Osteoblast (primary cell): ENCODE results near the gene NOXO1. TPM values are rescaled to one million over a fixed set of nuclear protein-coding genes. Genes with fewer than 3 reads are reported as not detected.
"Not testable (repeated sequence)": the region's sequence is repeated elsewhere in the genome, so short reads cannot be mapped to it uniquely, and the experiment has no call there.

Experiments
- DNase-seq: peaks from one replicate; pipeline ENCODE4 v3.0.0; 2011; ENCODE audit warnings: low spot score, mixed read lengths; ENCODE audit not compliant: insufficient read length; ENCODE audit errors: missing footprints
- H2AFZ ChIP-seq: 2 replicates; pipeline ENCODE4 v1.6.0; 2011; ENCODE audit warnings: mild to moderate bottlenecking, low read length
- H3K27ac ChIP-seq: 2 replicates; pipeline ENCODE4 v1.5.1; 2011; ENCODE audit warnings: mild to moderate bottlenecking, low read depth, low read length, moderate library complexity
- H3K27me3 ChIP-seq: 2 replicates; pipeline ENCODE4 v1.6.0; 2012; ENCODE audit warnings: mild to moderate bottlenecking, control low read depth, inconsistent platforms, low read length, moderate library complexity; ENCODE audit not compliant: insufficient read depth
- H3K36me3 ChIP-seq: 2 replicates; pipeline ENCODE4 v1.5.1; 2011; ENCODE audit warnings: mild to moderate bottlenecking, low read length, control low read depth, moderate library complexity; ENCODE audit not compliant: insufficient read depth
- H3K4me1 ChIP-seq: 2 replicates; pipeline ENCODE4 v1.5.1; 2011; ENCODE audit warnings: mild to moderate bottlenecking, low read length, control low read depth, moderate library complexity; ENCODE audit not compliant: insufficient read depth
- H3K4me2 ChIP-seq: 2 replicates; pipeline ENCODE4 v1.6.0; 2011; ENCODE audit warnings: mild to moderate bottlenecking, low read length; ENCODE audit not compliant: insufficient read depth
- H3K4me3 ChIP-seq: fragments of 200-600 bp; sonication (generic); 3 replicates; pipeline ENCODE4 v1.5.1; 2012; ENCODE audit warnings: mild to moderate bottlenecking, low read length, inconsistent platforms; ENCODE audit not compliant: insufficient read depth
- H3K79me2 ChIP-seq: 2 replicates; pipeline ENCODE4 v1.6.0; 2012; ENCODE audit warnings: mild to moderate bottlenecking, low read length, control low read depth, inconsistent platforms; ENCODE audit not compliant: insufficient read depth
- H3K9me3 ChIP-seq: 2 replicates; pipeline ENCODE4 v1.5.1; 2011; ENCODE audit warnings: low read depth, low read length, control low read depth
- H4K20me1 ChIP-seq: 2 replicates; pipeline ENCODE4 v1.6.0; 2012; ENCODE audit warnings: mild to moderate bottlenecking, low read length, control low read depth; ENCODE audit not compliant: insufficient read depth
- total RNA-seq: library from RNA; depleted of rRNA; stranded (reverse); fragments of >200 nt; gene quantifications from 2 replicates; pipeline ENCODE4 v1.2.3, GENCODE V29; 2012
- TF ChIP-seq, protein P1 (sequence below): IDR thresholded peaks from 2 replicates; pipeline ENCODE4 v1.5.1; 2011; ENCODE audit warnings: mild to moderate bottlenecking, low read depth, low read length, moderate library complexity; ENCODE audit errors: extremely low read depth

Gene NOXO1
- total RNA-seq, 1 donor, result under 0.01 TPM

DNA sequence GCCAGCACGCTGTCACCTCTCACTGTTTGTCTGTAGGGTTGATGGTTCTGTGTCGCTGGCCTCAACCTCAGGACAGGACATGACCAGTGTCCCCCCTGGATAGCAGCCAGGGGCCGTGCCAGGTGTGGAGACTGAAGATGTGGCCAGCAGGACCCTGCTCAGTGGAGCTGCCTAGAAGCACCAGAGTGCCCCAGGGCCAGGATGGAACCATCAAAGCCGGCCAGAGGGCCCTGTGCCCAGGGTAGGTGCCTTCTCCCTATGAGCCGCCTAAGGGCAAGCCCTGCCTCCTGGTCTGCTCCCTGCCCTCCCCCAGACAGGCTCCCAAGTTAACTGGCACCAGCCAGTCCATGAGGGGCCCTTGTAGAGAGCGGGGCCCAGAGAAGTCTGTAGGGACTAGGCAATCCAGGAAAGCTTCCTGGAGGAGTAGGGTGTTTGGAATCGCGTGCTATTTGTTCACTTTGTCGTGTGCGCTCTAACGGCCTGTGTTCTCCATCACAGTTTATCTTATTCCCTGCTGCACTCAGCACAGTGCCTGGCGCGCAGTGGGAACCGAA lies 22.5 kb downstream of the NOXO1 start:
- H4K20me1 ChIP-seq, result peaks cover 34% of the 10 kb centered on the region
- TF ChIP-seq, protein P1, sequence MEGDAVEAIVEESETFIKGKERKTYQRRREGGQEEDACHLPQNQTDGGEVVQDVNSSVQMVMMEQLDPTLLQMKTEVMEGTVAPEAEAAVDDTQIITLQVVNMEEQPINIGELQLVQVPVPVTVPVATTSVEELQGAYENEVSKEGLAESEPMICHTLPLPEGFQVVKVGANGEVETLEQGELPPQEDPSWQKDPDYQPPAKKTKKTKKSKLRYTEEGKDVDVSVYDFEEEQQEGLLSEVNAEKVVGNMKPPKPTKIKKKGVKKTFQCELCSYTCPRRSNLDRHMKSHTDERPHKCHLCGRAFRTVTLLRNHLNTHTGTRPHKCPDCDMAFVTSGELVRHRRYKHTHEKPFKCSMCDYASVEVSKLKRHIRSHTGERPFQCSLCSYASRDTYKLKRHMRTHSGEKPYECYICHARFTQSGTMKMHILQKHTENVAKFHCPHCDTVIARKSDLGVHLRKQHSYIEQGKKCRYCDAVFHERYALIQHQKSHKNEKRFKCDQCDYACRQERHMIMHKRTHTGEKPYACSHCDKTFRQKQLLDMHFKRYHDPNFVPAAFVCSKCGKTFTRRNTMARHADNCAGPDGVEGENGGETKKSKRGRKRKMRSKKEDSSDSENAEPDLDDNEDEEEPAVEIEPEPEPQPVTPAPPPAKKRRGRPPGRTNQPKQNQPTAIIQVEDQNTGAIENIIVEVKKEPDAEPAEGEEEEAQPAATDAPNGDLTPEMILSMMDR, result no peak
- H3K4me3 ChIP-seq, result peak overlapping the region; percentile 93
- peaks cover 18% of the 10 kb centered on the region for H3K4me1 ChIP-seq
- peak; percentile 60 for DNase-seq
- H3K79me2 ChIP-seq, result peaks cover 35% of the 10 kb centered on the region
- peak overlapping the region; percentile 88 for H2AFZ ChIP-seq
- H3K4me2 ChIP-seq, result peak overlapping the region; percentile 80
- no peaks in the 10 kb centered on the region for H3K27me3 ChIP-seq
- no peak overlapping the region for H3K27ac ChIP-seq
- H3K9me3 ChIP-seq, result no peaks in the 10 kb centered on the region
- H3K36me3 ChIP-seq, result peaks cover 25% of the 10 kb centered on the region

DNA sequence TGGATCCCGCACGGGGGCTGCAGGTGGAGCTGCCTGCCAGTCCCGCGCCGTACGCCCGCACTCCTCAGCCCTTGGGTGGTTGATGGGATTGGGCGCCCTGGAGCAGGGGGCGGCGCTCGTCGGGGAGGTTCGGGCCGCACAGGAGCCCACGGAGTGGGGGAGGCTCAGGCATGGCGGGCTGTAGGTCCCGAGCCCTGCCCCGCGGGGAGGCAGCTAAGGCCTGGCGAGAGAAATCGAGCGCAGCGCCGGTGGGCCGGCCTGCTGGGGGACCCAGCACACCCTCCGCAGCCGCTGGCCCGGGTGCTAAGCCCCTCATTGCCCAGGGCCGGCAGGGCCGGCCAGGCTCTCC lies 23.2 kb downstream of the NOXO1 start:
- not testable (repeated sequence) for H2AFZ ChIP-seq, H3K9me3 ChIP-seq, H3K4me3 ChIP-seq, DNase-seq, H3K27me3 ChIP-seq, H3K27ac ChIP-seq, H3K4me2 ChIP-seq
- peaks cover 11% of the 10 kb centered on the region for H3K4me1 ChIP-seq
- peaks cover 19% of the 10 kb centered on the region for H3K36me3 ChIP-seq
- H4K20me1 ChIP-seq, result peaks cover 27% of the 10 kb centered on the region
- H3K79me2 ChIP-seq, result peaks cover 28% of the 10 kb centered on the region

DNA sequence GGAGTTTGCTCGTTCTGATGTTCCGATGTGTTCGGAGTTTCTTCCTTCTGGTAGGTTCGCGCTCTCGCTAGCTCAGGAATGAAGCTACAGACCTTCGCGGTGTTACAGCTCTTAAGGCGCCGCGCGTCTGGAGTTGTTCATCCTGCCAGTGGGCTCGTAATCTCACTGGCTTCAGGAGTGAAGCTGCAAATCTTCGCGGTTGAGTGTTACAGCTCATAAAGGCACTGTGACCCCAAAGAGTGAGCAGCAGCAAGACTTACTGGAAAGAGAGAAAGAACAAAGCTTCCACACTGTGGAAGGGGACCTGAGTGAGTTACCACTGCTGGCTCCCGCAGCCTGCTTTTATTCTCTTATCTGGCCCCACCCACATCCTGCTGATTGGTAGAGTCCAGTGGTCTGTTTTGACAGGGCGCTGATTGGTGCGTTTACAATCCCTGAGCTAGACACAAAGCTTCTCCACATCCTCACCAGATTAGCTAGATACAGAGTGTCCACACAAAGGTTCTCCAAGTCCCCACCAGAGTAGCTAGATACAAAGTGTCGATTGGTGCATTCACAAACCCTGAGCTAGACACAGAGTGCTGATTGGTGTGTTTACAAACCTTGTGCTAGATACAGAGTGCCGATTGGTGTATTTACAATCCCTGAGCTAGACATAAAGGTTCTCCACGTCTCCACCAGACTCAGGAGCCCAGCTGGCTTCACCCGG lies 23.7 kb downstream of the NOXO1 start:
- not testable (repeated sequence) for H3K4me2 ChIP-seq, DNase-seq, H2AFZ ChIP-seq, H3K4me3 ChIP-seq, H3K27ac ChIP-seq, H3K4me1 ChIP-seq, H3K27me3 ChIP-seq, H3K9me3 ChIP-seq
- H3K36me3 ChIP-seq, result peaks cover 13% of the 10 kb centered on the region
- peaks cover 23% of the 10 kb centered on the region for H3K79me2 ChIP-seq
- peaks cover 22% of the 10 kb centered on the region for H4K20me1 ChIP-seq

DNA sequence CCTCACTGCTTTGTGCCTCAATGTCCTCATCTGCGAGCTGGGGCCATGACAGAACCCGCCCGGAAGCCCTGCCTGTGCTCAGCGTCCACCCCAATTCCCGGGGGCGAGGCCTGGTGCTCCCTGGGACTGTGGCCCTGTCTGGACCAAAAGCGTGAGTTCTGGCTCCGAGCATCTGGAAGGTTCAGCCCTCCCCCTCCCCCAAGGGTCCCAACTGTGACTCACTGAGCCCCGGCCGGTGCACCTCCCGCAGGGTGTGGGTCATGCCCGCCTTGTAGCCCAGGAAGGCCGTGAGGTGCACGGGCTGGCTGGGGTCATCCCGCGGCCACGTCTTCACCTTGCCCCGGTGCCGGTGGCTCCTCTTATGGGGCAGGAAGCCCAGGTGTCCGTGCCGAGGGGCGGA lies 27.5 kb downstream of the NOXO1 start:
- H3K36me3 ChIP-seq, result no peaks in the 10 kb centered on the region
- H3K27ac ChIP-seq, result no peak overlapping the region
- H4K20me1 ChIP-seq, result no peaks in the 10 kb centered on the region
- no peak overlapping the region for H3K4me3 ChIP-seq
- H2AFZ ChIP-seq, result no peak overlapping the region
- no peaks in the 10 kb centered on the region for H3K4me1 ChIP-seq
- H3K4me2 ChIP-seq, result no peak overlapping the region
- no peaks in the 10 kb centered on the region for H3K27me3 ChIP-seq
- H3K9me3 ChIP-seq, result no peaks in the 10 kb centered on the region
- no peaks in the 10 kb centered on the region for H3K79me2 ChIP-seq
- TF ChIP-seq, protein P1, result no peak
- peak; percentile 25 for DNase-seq

DNA sequence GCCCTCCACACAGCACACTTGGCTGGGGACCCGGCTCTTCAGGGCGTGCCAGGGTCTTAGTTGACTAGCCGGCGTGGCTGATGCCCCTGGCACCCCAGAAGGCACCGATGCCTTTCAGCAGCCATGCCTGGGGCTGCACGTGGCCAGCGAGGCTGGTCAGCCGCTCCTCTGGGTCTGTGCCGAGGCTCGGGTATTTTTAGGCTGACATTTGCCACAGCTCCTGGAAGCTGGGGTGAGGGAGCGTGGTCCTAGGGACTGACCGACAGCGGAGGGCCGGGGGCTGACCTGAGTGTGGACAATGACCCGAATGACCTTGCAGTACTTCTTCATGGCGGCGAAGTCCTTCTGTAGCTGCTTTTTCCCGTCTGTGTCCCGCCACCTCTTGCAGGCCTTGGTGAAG lies 30.7 kb downstream of the NOXO1 start:
- no peaks in the 10 kb centered on the region for H3K27me3 ChIP-seq
- no peaks in the 10 kb centered on the region for H3K79me2 ChIP-seq
- no peaks in the 10 kb centered on the region for H4K20me1 ChIP-seq
- no peaks in the 10 kb centered on the region for H3K36me3 ChIP-seq
- no peak overlapping the region for H3K4me3 ChIP-seq
- TF ChIP-seq, protein P1, result no peak
- DNase-seq, result peak; percentile 23
- no peaks in the 10 kb centered on the region for H3K4me1 ChIP-seq
- H3K27ac ChIP-seq, result no peak overlapping the region
- H2AFZ ChIP-seq, result no peak overlapping the region
- no peak overlapping the region for H3K4me2 ChIP-seq
- no peaks in the 10 kb centered on the region for H3K9me3 ChIP-seq
